Heart right ventricle (tissue), 16 donors: Measurements from ENCODE around the gene ETV4. TPM values are rescaled to one million over a fixed set of nuclear protein-coding genes. Genes with fewer than 3 reads are reported as not detected.

Source experiments
- ATAC-seq, 8 donors: fragments of 200-7000 bp; cut with Tn5 transposase; one replicate each; pipeline ENCODE4 v1.9.1; 2020; ENCODE audit warnings: mild to moderate bottlenecking in 8 of 8, moderate library complexity in 8 of 8, moderate number of reproducible peaks in 1 of 8
- DNase-seq, 2 donors: peaks; one replicate each; pipeline ENCODE4 v3.0.0-alpha.2; 2020
- H3K27ac ChIP-seq, 10 donors: fragments of 200-600 bp; sonication (generic) in 2 of 10; one replicate each; pipeline versions ENCODE4 v1.5.0 to v1.8.0; 2020 to 2022; ENCODE audit warnings: mild to moderate bottlenecking in 3 of 10
- H3K27me3 ChIP-seq, 7 donors: fragments of 200-600 bp; one replicate each; pipeline ENCODE4 v1.8.0; 2021 to 2022; ENCODE audit warnings: mild to moderate bottlenecking in 2 of 7
- H3K36me3 ChIP-seq, 9 donors: fragments of 200-600 bp; sonication (generic) in 1 of 9; one replicate each; pipeline versions ENCODE4 v1.5.0 to v1.8.0; 2020 to 2022; ENCODE audit warnings: mild to moderate bottlenecking in 2 of 9
- H3K4me1 ChIP-seq, 9 donors: fragments of 200-600 bp; sonication (generic) in 1 of 9; one replicate each; pipeline versions ENCODE4 v1.5.0 to v1.8.0; 2020 to 2022; ENCODE audit warnings: mild to moderate bottlenecking in 4 of 9
- H3K4me3 ChIP-seq, 10 donors: fragments of 200-600 bp; sonication (generic) in 2 of 10; one replicate each; pipeline versions ENCODE4 v1.5.0 to v1.8.0; 2020 to 2022; ENCODE audit warnings: mild to moderate bottlenecking in 7 of 10, moderate library complexity in 2 of 10
- H3K9me3 ChIP-seq, 11 donors: fragments of 200-600 bp in 10 of 11; sonication (generic) in 2 of 11; one replicate each; pipeline versions ENCODE4 v1.5.0 to v1.8.0; 2013 to 2022; ENCODE audit warnings: mild to moderate bottlenecking in 2 of 11, control low read depth in 1 of 11, moderate library complexity in 1 of 11
- WGBS, 2 donors: extraction: QIAGEN DNeasy Blood & Tissue Kit; methylation state at CpG; one replicate each; pipeline ENCODE4 v1.1.7; 2013; ENCODE audit warnings: inconsistent platforms in 1 of 2; 5-methylcytosine and 5-hydroxymethylcytosine counted together
- intact Hi-C, 10 donors: fragments of 100-400 bp; cut with DNase I; formaldehyde crosslinking; loops; one replicate each; pipeline versions ENCODE4 v1.11.1 to v1.14.2; 2022
- polyA plus RNA-seq, 2 donors: library from polyadenylated mRNA; stranded (reverse); fragments of 200-250 nt; gene quantifications; one replicate each; pipeline ENCODE4 v1.2.3, GENCODE V29; 2013
- total RNA-seq, 10 donors: library from RNA; stranded (reverse); fragmentation: NEBNext Ultra II Directional in 3 of 10; extraction: Animal tissue kit (Norgen Biotek cat#: 25700) in 3 of 10; gene quantifications; one replicate each; pipeline versions ENCODE4 v1.2.1 to v1.2.4, GENCODE V29; 2021 to 2023
- TF ChIP-seq, protein P1 (sequence below), 9 donors: fragments of 200-600 bp; sonication (generic) in 2 of 9; IDR thresholded peaks; one replicate each; pipeline versions ENCODE4 v1.5.0 to v1.8.0; 2021 to 2022; ENCODE audit warnings: antibody characterized with exemption in 9 of 9, mild to moderate bottlenecking in 5 of 9, moderate library complexity in 1 of 9
- donor health status: Arrhythmogenic right ventricular cardiomyopathy.
- donor health status: ischemic (EF 13 %, LVEDD 7.1; RV severe dilation, severe dysfunction).
- donor health status: healthy with polysubstance abuse.
- donor health status: DM: no; HTN: yes; CAD: no.
- donor health status: DM: no; HTN: no; CAD: no.
- donor health status: ischemic (EF 25% LVEDD 6.9; RV normal size, moderate dysfunction).
- donor health status: ischemic (EF 25% LVEDD 5.7; RV mildly dilated, moderate dysfunction).
- donor health status: healthy.
- donor health status: DM: yes; HTN: yes; CAD: no.
- donor health status: Ischemic cardiomyopathy.
- donor health status: ischemic (EF 35%, LVEDD 5.7; RV mildly dilated, moderate dysfunction).
- donor health status: nonischemic (EF 11% LVEDD 7.7; RV severe dilation, severe dysfunction).
- donor health status: DM: yes; HTN: yes; CAD: no.
- donor health status: PGD.
- donor health status: ischemic (EF 29% LVEDD 5.4; RV normal size, mild dysfunction).
- donor health status: nonischemic (EF 23%, LVEDD 6.1; RV moderate dilation, normal function).

The ETV4 gene
- total and polyA plus RNA-seq, 12 donors: 0.40 to 2.8 (median 0.76) TPM; not detected in 1

- DNase-seq: no peak
- intact Hi-C loops: no loop called here
- ATAC-seq: no peak
Observed at GRCh38 chr17:43528988-43529814, 16.9 kb downstream of the ETV4 start.

GRCh38 chr17:43528319-43528987 is 17.7 kb downstream of the ETV4 start:
- DNase-seq (peak; percentile 34 to 55), ATAC-seq (peak in 7 of 8 donors; percentile 8 to 53 (median 37))
- H3K27me3 ChIP-seq: no peaks in the 10 kb centered on the region
- H3K27ac ChIP-seq: peak overlapping the region in 9 of 10 donors; percentile 4 to 86 (median 39)
- TF ChIP-seq, protein P1, sequence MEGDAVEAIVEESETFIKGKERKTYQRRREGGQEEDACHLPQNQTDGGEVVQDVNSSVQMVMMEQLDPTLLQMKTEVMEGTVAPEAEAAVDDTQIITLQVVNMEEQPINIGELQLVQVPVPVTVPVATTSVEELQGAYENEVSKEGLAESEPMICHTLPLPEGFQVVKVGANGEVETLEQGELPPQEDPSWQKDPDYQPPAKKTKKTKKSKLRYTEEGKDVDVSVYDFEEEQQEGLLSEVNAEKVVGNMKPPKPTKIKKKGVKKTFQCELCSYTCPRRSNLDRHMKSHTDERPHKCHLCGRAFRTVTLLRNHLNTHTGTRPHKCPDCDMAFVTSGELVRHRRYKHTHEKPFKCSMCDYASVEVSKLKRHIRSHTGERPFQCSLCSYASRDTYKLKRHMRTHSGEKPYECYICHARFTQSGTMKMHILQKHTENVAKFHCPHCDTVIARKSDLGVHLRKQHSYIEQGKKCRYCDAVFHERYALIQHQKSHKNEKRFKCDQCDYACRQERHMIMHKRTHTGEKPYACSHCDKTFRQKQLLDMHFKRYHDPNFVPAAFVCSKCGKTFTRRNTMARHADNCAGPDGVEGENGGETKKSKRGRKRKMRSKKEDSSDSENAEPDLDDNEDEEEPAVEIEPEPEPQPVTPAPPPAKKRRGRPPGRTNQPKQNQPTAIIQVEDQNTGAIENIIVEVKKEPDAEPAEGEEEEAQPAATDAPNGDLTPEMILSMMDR (IDR thresholded peaks at IDR 0.05): no peak
- no peaks in the 10 kb centered on the region for H3K9me3 ChIP-seq
- H3K4me1 ChIP-seq: peaks cover 12 to 47% (median 39%) of the 10 kb centered on the region in 9 donors
- WGBS, 2 donors: 51 to 68% methylated on average over 13 of the region's 13 CpGs
- H3K36me3 ChIP-seq: peaks cover 0 to 48% (median 16%) of the 10 kb centered on the region in 9 donors
- intact Hi-C loops: no loop called here
- H3K4me3 ChIP-seq: no peak overlapping the region

More at GRCh38 chr17:43528988-43529814, 16.9 kb downstream of the ETV4 start:
- Histone ChIP-seq H3K36me3 (peaks cover 0 to 41% (median 8%) of the 10 kb centered on the region in 9 donors), H3K4me3 (no peak overlapping the region), H3K4me1 (peaks cover 12 to 47% (median 39%) of the 10 kb centered on the region in 9 donors), H3K27ac (peak overlapping the region in 8 of 10 donors; percentile 4 to 86 (median 64)), H3K9me3 (no peaks in the 10 kb centered on the region), H3K27me3 (no peaks in the 10 kb centered on the region)
- TF ChIP-seq, protein P1 (IDR thresholded peaks at IDR 0.05): no peak
- WGBS, 2 donors: 93 to 95% methylated on average over 20 of the region's 20 CpGs

DNA sequence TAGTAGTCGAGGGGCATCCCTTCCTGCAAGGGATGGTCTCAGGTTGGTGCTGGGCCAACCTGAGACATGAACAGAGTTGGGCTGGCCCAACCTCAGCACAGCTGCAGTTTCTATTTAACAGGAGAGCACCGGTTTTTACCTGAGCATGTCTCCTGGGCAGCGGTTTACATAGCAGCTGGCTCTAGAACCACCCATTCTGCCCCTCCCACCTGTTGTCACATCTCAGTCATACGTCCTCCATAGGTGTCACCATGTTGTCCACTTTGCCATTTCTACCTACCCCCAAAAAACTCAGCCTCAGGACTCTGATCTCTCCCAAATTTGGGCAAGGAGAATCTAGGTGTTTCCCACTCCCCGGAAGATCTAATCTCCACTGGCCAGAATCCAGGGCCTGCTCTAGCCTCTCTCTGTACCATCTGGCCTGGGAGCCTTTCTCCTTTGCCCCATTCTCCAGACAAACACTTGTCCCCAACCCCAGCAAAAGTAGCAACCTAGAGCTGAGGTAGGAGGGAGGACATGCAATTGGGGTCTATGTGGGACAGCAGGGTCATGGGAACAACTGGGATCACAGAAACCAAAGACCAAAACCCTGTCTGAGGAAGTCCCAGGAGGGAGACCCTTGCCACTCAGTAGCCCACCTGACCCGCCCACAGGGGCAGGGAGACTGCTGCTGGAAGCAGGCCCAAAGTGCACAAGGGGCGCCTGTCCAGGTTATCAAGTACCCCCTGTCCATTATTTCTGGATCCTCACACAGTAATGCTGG is 19.1 kb downstream of the ETV4 start:
- WGBS, 2 donors: 84 to 86% methylated on average over 7 of the region's 7 CpGs
- peaks cover 0 to 62% (median 28%) of the 10 kb centered on the region in 9 donors for H3K36me3 ChIP-seq
- no peaks in the 10 kb centered on the region for H3K9me3 ChIP-seq
- H3K4me1 ChIP-seq: peaks cover 12 to 47% (median 39%) of the 10 kb centered on the region in 9 donors
- H3K27ac ChIP-seq: peak overlapping the region in 5 of 10 donors; percentile 31 to 53 (median 37)
- TF ChIP-seq, protein P1 (IDR thresholded peaks at IDR 0.05): no peak
- no peak overlapping the region for H3K4me3 ChIP-seq
- intact Hi-C loops: no loop called here
- DNase-seq (no peak), ATAC-seq (no peak)
- no peaks in the 10 kb centered on the region for H3K27me3 ChIP-seq
